ENCODE data around the gene VPREB3.

GRCh38 chr22:23762842-23763578, 8.8 kb upstream of the VPREB3 start, which contains the start of gene C22orf15:
- TF ChIP-seq CTCF (IDR thresholded peaks at IDR 0.05; ENCODE audit: low read length) = no peak
- no peak for TF ChIP-seq EZH2 (IDR thresholded peaks at IDR 0.05; ENCODE audit: borderline replicate concordance, low read length)
